ENCODE data around the gene DUSP22. TPM values are rescaled to one million over a fixed set of nuclear protein-coding genes. Genes with fewer than 3 reads are reported as not detected.

DUSP22 gene
- polyA plus RNA-seq, 4 donors: 22.2 to 23.2 (median 22.8) TPM

DNA sequence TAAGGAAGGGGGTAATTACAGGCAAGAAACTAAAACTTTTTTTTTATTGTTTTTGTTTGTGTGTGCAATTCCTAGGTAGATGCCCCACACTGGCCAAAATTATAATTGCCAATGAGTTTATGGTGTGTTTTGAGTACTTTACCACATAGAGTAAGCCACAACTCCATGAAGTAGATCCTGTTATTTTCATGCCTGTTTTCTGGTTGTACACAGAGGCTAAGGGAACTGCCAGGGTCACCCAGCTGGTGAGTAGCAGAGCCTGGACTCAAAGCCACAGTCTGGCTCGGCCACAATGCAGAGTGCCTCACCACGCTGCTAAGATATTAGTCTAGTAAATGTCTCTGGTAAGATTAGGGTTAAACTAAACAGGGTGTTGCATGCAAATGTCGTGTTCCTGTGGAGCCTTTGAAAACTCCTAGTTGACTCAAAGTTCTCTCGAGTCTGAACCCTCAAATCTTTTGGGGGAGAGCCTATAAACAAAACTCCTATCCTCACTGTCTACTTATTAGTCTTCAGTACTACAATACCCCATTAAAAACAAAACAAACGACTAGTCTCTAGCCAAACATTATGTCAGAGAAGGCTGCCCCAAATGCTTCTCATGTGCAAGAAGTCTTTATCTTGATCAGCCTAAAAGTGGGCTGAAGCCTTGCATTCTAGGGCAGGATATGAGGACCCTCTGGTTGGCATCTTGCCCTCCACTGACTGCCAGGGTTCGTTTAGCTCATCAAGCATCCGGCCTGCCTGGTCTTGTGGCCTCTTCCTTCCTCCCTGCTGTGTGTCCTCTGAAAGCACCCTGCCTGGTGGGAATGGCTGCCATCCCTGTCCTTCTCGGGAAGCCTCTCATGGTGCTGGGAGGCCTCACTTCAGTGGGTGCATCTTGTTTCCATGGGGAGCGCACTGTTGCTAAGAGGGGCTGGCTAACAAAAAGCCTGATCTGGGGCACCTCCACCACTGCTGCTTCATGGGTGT is 4.2 kb downstream of the DUSP22 start:
- DNase-seq (ENCODE audit: low read depth in 4 of 4, low spot score in 3 of 4): no peak

DNA sequence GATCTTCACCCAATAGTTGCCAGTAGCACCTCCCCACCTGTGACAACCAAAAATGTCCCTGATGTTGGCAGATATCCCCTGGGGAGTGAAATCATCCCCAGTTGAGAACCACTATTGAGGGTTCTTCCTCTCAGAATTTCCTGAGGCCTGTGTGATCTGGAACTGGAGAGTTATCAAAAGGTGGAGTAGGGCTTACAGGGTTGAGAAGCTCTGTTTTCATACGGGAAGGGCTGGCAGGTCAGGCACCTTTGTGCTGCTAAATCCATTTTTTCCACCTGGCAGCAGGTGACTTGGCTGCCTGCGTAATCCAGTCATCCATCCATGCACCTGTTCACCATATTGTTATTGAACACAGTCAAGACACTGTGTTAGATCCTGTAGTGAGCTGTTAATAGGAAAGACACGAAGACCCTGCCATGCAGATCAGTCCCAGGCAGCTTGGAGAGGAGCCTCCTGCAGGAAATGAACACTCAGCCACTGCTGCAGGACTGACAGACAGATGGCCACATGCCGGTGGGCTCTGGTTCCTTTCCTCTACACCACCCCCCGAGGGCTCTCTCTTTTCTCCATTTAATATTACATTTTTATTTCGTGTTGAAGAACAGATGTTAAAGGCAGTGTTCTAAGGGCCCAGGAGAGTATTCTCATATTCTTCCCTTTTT is 5.4 kb downstream of the DUSP22 start:
- no peak for DNase-seq (ENCODE audit: low read depth in 4 of 4, low spot score in 3 of 4)

DNA sequence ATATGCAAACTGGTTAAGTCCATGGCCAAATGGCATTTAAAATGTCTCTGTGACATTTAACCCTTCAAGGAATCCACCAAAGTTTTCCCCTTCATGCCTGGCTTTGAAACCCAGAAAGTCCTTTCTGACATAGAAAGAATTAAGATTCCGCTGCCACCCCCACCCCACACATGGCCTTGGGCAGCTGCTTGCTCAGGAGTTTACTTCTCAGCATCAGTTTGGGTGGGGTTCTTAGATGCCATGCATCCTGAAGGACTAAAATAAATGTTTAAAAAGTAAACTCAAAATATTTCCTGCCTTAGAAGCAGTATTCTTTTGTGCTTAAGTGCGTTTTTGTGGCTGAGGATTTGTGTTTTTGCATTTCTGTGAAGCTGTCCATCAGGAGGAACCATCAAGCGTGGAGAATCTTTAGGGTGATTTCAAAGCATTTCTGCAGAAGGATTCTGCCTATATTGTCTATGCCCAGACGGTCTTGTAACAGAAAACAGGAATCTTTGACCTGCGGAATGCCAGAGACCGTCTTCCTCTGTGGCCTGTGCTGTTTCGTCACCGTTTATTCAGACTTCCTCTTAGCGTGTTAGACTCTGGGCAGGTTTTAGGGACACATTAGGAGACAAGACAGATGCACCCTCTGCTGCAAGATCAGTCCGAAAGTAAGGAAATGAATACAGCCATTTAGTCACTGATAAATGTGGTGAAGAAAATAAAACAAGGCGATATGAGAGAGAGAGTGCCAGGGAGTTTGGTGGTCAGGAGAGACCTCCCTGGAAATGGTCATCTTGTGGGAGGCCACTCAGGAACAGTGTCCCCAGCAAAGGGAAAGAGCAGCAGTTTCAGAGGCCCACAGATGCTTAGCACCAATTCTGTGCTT is 6.2 kb downstream of the DUSP22 start:
- DNase-seq (ENCODE audit: low read depth in 4 of 4, low spot score in 3 of 4): no peak

DNA sequence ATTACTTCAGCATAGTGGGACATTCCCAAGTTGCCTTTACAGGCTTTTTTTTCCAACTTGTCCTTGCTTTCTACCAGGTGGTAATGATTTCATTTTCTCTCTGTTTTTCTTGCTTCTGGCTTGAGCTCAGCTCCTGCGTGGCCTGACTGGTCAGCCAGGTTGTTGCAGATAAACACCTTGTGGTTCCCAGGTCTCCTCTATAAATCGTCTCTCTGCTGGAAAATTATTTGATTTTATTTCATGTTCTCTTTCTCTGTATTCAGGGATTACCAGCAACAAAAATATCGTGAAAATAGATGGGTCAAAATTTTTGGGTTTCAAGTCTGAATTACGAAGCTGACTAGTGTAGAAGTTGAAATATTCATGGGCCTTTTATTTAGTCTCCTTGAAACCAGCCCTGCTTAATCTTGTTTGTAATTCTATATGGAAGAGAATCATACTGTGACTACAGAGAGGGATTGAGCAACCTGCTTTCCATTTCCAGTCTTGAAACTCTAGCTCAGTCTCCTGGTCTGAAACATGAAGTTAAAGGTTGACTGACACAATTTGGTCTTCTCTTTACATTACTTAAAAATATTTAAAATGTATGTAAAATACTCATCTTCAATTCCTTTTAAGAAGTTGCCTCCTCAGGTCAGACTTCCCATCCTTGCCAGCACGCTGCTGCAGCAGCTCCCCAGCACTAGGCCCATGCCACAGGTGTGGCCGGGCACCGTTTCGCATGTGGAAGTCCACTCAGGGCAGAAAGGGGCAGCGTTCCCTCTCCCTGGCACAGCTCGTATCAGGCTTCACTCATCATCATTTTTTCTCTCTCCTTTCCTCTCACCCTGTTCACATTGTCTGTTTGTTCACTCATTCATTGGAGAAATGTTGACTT is 7.1 kb downstream of the DUSP22 start:
- no peak for DNase-seq (ENCODE audit: low read depth in 4 of 4, low spot score in 3 of 4)

DNA sequence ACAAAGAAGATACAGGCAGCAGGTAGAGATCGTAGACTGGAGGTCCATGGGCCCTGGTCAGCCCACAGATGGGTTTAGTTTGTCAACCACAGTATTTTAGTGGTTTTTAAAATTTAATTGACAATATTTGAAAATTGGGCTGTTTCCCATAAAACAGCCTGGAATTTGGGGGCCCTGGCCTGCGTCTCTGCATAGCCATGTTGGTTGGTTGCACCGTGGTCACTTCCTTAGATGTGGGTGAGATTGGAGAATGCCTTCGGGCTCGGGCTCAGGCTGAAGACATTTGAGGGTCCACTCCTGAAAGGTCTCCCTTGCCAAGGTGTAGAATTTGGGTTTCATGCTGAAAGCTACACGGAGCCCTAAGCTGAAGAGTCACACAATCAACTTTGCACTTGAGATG is 7.7 kb downstream of the DUSP22 start:
- no peak for DNase-seq (ENCODE audit: low read depth in 4 of 4, low spot score in 3 of 4)

DNA sequence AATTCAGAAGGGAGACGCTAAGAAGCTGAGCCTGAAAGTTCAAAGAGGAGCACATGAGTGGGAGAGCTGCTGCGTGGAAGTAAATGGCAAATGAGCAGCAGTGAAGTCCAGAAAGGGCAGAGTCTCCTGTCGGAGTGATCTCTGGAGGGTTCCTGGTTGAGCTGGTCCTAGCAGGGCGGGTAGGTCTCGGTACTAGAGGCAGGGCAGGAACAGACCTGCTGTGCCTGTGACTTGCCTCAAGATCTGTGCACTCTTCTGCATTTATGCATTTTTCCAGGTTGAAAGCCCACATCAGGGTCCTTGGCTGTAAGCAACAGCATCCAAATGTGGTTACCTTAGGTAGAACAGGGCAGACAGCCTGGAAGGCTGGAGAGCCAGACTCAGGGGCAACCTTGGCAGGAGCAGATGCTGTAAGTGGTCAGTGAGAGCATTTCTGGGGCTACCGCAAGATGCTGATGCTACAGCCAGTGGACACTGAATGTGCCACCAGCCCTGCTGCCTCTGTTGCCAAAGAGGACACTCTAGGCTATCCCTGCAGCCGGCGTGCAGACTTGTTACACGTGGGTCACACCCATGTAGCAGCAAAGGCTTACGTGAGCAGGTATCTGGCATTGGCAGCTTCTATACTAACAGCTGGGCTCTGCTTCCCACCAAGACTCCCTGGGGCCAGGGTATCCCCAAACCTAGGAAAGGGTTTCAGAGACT is 8.4 kb downstream of the DUSP22 start:
- DNase-seq (ENCODE audit: low read depth in 4 of 4, low spot score in 3 of 4): no peak

DNA sequence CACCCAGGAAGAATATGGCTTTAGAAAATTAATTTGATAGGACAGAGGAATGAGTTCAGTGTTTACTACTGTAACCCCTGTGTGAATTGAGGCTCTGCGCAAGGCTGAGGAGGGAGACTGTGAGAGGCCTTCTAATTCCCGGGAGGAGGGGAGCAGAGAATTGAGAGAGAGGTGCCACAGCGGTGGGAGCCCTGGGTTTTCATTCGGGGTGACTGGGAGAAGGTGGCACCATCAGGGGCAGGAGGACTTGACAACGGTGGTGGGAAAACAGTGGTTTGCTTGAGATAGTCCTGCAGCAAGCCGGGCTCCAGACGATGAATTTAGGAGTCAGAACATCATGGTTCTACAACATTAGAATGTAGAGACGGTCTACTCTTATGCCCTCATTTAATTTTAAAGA is 9.2 kb downstream of the DUSP22 start:
- DNase-seq (ENCODE audit: low read depth in 4 of 4, low spot score in 3 of 4): no peak

DNA sequence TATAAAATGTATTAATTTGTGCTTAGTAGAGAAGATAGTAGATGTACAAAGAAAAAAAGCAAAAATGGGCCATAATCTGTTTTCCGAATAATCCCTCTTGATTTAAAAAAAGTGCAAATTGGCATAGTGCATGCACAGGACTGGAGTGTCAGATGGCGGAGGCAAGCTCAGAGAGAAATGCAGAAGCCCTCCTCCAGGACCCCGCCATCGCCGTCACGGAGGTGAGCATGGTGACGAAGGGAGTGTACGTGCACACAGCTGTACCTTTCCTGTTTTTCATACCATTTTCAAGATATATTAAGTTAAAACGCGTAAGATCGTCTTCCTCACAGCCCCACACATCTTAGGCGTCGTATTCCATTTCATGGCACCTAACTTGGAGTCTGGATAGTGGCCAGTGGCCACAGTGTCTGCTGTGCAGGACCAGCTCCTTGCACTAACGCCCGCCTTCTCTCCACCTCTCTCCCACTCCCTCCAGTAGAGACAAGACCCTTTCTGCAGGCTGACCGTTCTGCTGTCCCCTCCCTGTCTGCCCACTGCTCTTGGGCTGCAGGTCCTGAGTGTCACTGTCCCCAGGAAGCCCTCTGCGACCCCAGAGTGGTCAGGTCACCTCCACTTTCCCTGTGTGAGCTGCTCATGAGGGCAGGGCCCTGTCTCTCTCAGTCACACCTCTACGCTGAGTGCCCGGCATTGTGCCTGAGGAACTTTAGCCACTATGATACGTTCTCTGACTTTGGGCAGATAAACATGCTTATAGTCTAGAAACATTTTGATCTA is 9.8 kb downstream of the DUSP22 start:
- DNase-seq (ENCODE audit: low read depth in 4 of 4, low spot score in 3 of 4): no peak

DNA sequence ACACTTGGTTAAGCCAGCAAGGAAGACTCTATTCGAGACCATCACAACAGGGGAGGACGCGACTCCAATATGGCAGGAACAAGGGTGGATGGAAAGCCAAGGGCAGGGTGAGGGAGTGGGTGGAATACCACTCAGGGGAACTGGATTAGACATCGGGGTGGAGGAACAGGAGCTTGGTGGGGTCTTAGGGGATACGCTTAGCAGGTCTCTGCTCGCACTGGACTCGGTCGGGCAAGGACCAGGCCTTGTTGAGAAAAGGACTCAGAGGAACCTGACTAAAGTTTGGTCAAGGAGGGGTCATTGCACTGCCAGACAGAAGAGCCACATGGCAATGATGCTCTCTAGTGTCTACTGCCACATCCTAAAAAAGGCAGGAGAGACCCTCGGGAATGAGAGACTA is 10.5 kb downstream of the DUSP22 start:
- no peak for DNase-seq (ENCODE audit: low read depth in 4 of 4, low spot score in 3 of 4)

DNA sequence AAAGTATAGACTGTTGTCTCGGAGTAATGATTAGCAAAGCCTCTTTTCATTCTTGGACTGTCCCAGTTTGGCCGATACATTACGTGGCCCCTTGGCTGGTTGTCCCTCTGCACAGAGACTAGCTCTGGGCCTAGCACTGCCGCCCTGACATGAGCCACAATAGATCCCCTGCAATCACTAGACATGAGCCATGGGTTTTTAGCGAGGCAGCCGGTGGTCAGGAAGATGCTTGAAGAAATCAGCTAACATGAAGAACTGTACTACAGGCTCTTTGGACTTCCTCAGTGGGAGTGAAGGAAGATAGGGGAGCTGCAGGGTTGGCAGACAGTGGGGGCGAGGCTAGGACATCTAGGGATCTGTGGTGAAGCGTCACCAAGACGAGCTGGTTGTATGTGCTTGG is 11.0 kb downstream of the DUSP22 start:
- DNase-seq (ENCODE audit: low read depth in 4 of 4, low spot score in 3 of 4): no peak

DNA sequence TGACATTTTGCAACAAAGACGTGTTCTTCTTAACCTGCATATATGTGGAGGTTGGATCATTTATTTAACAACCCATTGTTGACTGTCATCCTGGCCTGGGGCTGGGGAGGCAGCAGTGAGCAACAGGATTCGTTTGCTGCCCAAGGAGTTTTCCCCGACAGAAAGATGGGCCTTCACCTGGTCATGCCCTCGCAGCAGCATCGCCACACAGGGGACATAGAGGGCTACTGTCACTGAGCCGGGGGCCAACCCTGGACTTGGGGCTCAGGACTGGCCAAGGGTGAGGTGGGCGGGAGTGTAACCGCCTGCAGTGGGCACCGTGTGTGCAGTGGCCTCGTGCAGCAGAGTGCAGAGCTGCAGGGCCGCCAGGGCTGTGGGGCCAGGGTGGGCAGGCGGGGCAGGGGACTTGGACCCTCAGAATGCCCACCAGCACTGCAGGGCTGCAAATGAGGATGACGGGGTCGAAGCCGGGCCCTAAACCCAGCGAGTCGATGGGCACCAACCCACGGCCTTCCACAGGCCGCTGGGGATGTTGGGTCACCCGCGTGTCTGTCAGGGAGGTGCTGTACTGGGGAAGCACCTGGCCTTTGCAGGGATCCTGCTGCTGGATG is 11.8 kb downstream of the DUSP22 start:
- DNase-seq (ENCODE audit: low read depth in 4 of 4, low spot score in 3 of 4): no peak

DNA sequence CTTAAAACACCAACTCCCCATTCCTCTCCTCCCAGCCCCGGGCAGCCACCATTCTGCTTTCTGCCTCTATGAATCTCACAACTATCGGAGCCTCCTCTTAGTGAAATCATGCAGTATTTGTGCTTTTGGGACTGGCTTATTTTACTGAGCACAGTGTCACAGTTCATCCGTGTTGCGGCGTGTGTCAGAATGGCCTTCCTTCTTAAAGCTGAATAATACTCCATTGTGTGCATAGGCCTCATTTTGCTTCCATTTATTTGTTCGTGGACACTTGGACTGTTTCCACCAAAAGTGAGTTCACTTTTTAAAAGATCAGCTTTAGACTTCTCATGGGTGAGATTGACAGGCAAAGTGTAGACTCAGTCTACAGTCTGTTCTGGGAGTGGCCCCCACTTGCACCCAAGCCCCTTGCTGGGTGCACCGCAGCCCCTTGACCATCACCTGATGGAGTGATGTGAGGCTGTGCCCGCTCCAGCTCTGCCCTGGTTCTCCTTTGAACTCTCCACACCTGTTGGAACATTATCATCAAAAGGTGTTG is 12.6 kb downstream of the DUSP22 start:
- DNase-seq (ENCODE audit: low read depth in 4 of 4, low spot score in 3 of 4): no peak

DNA sequence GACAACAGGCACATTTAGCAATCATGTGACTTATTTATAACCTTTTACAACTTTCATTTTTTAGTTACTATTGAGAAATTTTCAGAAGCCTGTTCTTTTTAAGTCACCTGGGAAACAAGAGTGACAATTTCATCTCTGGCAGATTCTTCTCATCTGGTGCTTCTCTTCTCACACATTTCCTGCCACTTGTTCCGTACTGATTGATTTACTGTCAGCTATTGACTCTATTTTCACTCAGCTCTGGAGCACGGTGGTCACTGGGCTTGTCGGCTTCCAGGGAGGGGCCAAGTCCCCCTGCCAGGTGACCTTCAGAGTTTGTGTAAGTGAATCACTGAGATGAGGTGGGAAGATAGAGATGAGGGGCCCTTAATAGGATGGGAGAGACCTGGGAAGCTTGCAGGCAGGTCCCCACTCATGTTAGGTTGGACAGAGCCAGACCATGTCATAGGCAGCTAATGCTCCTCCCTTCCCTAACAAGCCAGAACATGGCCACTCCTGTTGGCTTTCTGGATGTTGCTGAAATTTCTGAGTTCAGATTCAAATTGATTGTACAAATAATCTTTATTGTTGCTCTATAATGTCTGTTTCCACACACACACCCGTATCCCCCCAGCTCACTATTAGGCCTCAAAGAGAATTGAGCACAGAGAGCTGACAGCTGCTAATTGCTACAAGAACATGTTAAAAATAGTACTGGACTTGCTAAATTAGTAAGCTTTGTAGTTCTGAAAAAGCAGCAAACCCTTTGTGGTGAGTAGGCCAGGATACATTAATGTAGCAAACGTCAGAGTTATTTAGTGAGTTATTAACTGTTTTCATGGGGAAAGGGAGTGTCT is 13.3 kb downstream of the DUSP22 start:
- DNase-seq (ENCODE audit: low read depth in 4 of 4, low spot score in 3 of 4): no peak

DNA sequence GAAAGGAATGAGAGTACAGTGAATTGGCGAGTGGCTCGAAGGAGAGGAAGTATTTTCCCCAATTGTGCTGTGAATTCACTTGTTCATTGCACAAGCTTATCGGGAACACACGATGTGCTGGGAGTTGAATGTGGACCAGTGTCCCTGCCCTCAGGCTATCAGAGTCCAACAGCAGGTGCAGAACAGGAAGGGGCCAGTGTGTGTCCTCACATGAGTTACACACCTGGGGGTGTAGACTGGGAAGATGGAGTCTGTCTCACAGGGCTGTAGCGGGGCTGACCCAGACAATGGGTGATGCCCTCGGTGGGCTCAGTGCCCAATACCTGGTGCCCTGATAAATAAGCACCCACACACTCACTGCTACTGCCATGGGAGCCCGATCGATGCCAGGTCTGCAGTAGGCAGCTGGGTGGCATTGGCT is 14.4 kb downstream of the DUSP22 start:
- DNase-seq (ENCODE audit: low read depth in 4 of 4, low spot score in 3 of 4): no peak

DNA sequence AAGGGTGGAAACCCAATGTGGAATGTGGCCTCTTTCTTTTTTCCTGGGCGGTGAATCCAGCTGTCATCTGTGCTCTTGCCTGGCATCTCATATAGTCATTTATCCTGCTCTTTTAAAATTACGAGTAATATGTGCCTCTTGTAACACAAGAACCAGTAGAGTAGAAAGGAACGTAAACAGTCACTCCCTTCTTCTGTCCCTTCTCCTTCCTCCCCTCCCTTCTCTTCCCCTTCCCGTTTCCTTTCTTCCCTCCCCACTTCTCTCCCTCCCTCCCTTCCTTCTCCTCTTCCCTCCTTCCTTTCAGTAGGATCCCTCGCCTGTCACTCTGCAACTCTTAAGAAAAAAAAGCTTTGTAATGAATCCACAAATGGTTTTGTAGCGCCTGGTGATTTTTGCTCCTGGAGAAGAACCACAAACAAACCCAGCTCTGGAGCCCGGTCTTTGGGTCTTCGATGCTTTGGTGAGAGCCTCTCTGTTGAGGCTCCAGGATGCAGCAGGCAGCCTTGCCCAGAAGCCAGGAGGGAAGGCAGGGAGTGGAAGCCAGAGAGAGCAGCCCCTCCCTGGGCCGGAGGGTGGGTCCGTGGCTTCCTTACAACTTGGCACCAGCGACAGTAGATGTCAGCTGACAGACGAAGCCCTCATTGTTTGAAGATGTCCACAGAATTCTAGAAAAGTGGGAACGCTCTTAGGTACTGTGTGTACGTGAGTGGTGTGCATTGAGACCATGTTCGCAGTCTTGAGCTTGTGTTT is 15.0 kb downstream of the DUSP22 start:
- DNase-seq (ENCODE audit: low read depth in 4 of 4, low spot score in 3 of 4): no peak

DNA sequence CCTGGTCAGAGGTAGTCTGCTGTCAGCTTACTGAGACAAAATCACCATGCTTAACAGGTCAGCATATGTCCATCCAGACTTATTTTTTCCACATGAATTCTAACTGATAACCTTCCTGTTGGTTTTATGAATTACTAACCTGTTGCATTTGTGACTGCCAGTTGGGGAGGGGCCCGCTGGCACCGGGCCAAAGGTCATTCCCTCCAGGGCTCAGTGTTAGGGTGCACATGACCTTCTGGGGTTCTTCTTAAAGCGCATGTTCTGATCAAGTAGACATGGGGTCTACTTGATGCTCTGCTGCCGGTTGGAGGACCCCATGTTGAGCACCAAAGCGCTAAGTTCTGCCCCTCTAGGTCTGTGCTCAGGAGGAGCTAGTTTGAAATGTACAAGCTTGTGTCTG is 15.6 kb downstream of the DUSP22 start:
- no peak for DNase-seq (ENCODE audit: low read depth in 4 of 4, low spot score in 3 of 4)

All from left renal pelvis (tissue), 4 donors.